Stomach (tissue), 4 donors: ENCODE measurements around the gene CCND1.

Experiments used
- CTCF ChIP-seq, 7 experiments: fragments of 450-650 bp in 4 of 7; fragments of 200-600 bp in 3 of 7; sonication (generic) in 3 of 7; IDR thresholded peaks; one replicate each; pipeline ENCODE4 v1.5.1; 2016 to 2019; ENCODE audit warnings: antibody characterized with exemption in 7 of 7, control low read depth in 2 of 7, mild to moderate bottlenecking in 1 of 7
- POLR2A ChIP-seq, 4 donors: fragments of 450-650 bp; IDR thresholded peaks; one replicate each; pipeline ENCODE4 v1.6.1; 2016; ENCODE audit warnings: antibody characterized with exemption in 4 of 4, control low read depth in 2 of 4, mild to moderate bottlenecking in 1 of 4, moderate library complexity in 1 of 4
- POLR2AphosphoS5 ChIP-seq, 3 donors: sonication (generic); formaldehyde crosslinking; IDR thresholded peaks; one replicate each; pipeline ENCODE4 v1.6.1; 2016; ENCODE audit warnings: antibody characterized with exemption in 3 of 3

GRCh38 chr11:69649576-69649900 is 8.6 kb downstream of the CCND1 start:
- no peak for TF ChIP-seq POLR2A (IDR thresholded peaks at IDR 0.05)
- TF ChIP-seq POLR2AphosphoS5 (IDR thresholded peaks at IDR 0.05): no peak
- TF ChIP-seq CTCF (IDR thresholded peaks at IDR 0.05): no peak
